ENCODE measurements around the gene MYZAP. TPM values are rescaled to one million over a fixed set of nuclear protein-coding genes. Genes with fewer than 3 reads are reported as not detected.
A peak's percentile ranks its signal among the peaks of the same experiment; 100 is the strongest.

MYZAP gene
- total RNA-seq (ENCODE audit: low replicate concordance), result 0.09 TPM in 1 of 2 replicates, not detected in the other

- TF ChIP-seq EZH2phosphoT487 (IDR thresholded peaks at IDR 0.05), result no peak
- TF ChIP-seq, protein P1, sequence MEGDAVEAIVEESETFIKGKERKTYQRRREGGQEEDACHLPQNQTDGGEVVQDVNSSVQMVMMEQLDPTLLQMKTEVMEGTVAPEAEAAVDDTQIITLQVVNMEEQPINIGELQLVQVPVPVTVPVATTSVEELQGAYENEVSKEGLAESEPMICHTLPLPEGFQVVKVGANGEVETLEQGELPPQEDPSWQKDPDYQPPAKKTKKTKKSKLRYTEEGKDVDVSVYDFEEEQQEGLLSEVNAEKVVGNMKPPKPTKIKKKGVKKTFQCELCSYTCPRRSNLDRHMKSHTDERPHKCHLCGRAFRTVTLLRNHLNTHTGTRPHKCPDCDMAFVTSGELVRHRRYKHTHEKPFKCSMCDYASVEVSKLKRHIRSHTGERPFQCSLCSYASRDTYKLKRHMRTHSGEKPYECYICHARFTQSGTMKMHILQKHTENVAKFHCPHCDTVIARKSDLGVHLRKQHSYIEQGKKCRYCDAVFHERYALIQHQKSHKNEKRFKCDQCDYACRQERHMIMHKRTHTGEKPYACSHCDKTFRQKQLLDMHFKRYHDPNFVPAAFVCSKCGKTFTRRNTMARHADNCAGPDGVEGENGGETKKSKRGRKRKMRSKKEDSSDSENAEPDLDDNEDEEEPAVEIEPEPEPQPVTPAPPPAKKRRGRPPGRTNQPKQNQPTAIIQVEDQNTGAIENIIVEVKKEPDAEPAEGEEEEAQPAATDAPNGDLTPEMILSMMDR (IDR thresholded peaks at IDR 0.05), result no peak
- TF ChIP-seq EZH2 (IDR thresholded peaks at IDR 0.05), result no peak
- Histone ChIP-seq H3K4me2 (peak within 1 kb of the TSS; percentile 89), H3K4me1 (no peaks in the 10 kb centered on the region), H4K20me1 (ENCODE audit: low read depth) (no peaks in the 10 kb centered on the region), H3K27me3 (peaks cover 59% of the 10 kb centered on the region), H3K36me3 (no peaks in the 10 kb centered on the region), H3K79me2 (ENCODE audit: low read depth) (no peaks in the 10 kb centered on the region), H3K9ac (no peak within 1 kb of the TSS), H3F3A (ENCODE audit: low read depth) (peaks cover 4% of the 10 kb centered on the region), H2AFZ (replicated peaks) (peak within 1 kb of the TSS; percentile 84), H3K9me3 (ENCODE audit: low read depth) (no peaks in the 10 kb centered on the region), H3K4me3 (peak within 1 kb of the TSS; percentile 59), H3K27ac (no peak within 1 kb of the TSS)
- DNase-seq (ENCODE audit: low spot score), result peak; percentile 76
- no peak within 1 kb of the TSS for H3K27ac Mint-ChIP-seq
- H3K4me1 Mint-ChIP-seq, result peaks cover 3% of the 10 kb centered on the region
- no peaks in the 10 kb centered on the region for H3K36me3 Mint-ChIP-seq
- peaks cover 24% of the 10 kb centered on the region for H3K27me3 Mint-ChIP-seq (ENCODE audit: insufficient read depth, low read depth)
- H3K4me3 Mint-ChIP-seq, result peak within 1 kb of the TSS; percentile 83
- no peaks in the 10 kb centered on the region for H3K9me3 Mint-ChIP-seq
Observed at GRCh38 chr15:57591822-57592367, at the start of gene MYZAP. Gene MYZAP (plus strand): TSS chr15:57591904. CDS start chr15:57592035, 131 bp downstream.

GRCh38 chr15:57542505-57542817, 49.2 kb upstream of the MYZAP start:
- H3K4me1 ChIP-seq, result peaks cover 9% of the 10 kb centered on the region
- Mint-ChIP-seq H3K27me3 (ENCODE audit: insufficient read depth, low read depth) (peaks cover 4% of the 10 kb centered on the region), H3K27ac (no peak overlapping the region), H3K4me1 (peaks cover 14% of the 10 kb centered on the region), H3K9me3 (peaks cover 7% of the 10 kb centered on the region), H3K36me3 (no peaks in the 10 kb centered on the region), H3K4me3 (no peak overlapping the region)
- H3K27ac ChIP-seq, result no peak overlapping the region
- no peaks in the 10 kb centered on the region for H3K27me3 ChIP-seq
- no peaks in the 10 kb centered on the region for H3F3A ChIP-seq (ENCODE audit: low read depth)
- H3K9ac ChIP-seq, result no peak overlapping the region
- H3K36me3 ChIP-seq, result no peaks in the 10 kb centered on the region
- no peaks in the 10 kb centered on the region for H3K79me2 ChIP-seq (ENCODE audit: low read depth)
- H2AFZ ChIP-seq (replicated peaks), result no peak overlapping the region
- TF ChIP-seq EZH2 (IDR thresholded peaks at IDR 0.05) (no peak), EZH2phosphoT487 (IDR thresholded peaks at IDR 0.05) (no peak)
- TF ChIP-seq, protein P1 (IDR thresholded peaks at IDR 0.05), result no peak
- no peak overlapping the region for H3K4me3 ChIP-seq
- no peak for DNase-seq (ENCODE audit: low spot score)
- H3K9me3 ChIP-seq (ENCODE audit: low read depth), result no peaks in the 10 kb centered on the region
- no peaks in the 10 kb centered on the region for H4K20me1 ChIP-seq (ENCODE audit: low read depth)
- H3K4me2 ChIP-seq, result no peak overlapping the region

DNA sequence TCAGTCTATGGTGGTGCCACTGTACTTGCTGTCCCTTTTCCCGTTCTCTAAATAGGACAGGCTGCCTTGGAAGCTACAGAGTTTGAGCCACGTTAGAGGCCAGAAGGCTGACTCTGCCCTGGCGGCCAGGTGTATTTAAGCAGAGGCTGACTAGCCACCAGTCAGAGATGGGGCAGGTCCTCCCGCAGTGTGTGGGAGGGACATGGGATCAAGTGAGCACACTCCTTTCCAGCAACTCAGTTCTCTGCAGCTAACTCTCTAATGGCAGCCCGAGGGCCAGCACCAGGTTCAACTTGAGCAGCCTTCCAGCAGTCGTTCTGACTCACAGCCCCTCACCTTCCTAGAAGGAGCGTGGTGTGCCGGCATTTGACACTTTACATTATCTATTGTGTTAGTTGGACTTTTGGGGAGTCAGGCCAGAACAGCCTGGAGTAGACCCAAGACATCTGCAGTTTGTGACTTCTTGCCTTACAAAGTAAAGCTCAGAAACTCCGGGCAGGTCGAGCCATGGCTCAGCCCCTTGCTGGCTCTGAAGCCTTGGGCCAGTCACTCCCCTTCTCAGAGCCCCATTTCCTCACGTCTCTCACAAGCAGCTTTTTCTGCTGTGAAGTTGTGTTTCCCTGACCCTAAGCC, 46.7 kb upstream of the MYZAP start:
- Histone ChIP-seq H3K36me3 (no peaks in the 10 kb centered on the region), H3F3A (ENCODE audit: low read depth) (no peaks in the 10 kb centered on the region), H3K9ac (no peak overlapping the region), H3K79me2 (ENCODE audit: low read depth) (no peaks in the 10 kb centered on the region), H3K4me3 (no peak overlapping the region), H3K27me3 (no peaks in the 10 kb centered on the region), H3K27ac (no peak overlapping the region), H4K20me1 (ENCODE audit: low read depth) (no peaks in the 10 kb centered on the region), H3K9me3 (ENCODE audit: low read depth) (no peaks in the 10 kb centered on the region), H2AFZ (replicated peaks) (no peak overlapping the region), H3K4me2 (no peak overlapping the region), H3K4me1 (peaks cover 8% of the 10 kb centered on the region)
- Mint-ChIP-seq H3K36me3 (no peaks in the 10 kb centered on the region), H3K27ac (no peak overlapping the region), H3K4me3 (no peak overlapping the region), H3K27me3 (ENCODE audit: insufficient read depth, low read depth) (peaks cover 4% of the 10 kb centered on the region), H3K4me1 (peaks cover 9% of the 10 kb centered on the region), H3K9me3 (peaks cover 5% of the 10 kb centered on the region)
- TF ChIP-seq EZH2 (IDR thresholded peaks at IDR 0.05) (no peak), EZH2phosphoT487 (IDR thresholded peaks at IDR 0.05) (no peak)
- TF ChIP-seq, protein P1 (IDR thresholded peaks at IDR 0.05), result no peak
- no peak for DNase-seq (ENCODE audit: low spot score)

Measured in neural progenitor cell (in vitro differentiated cells).